ENCODE results near the gene ATG7. TPM values are rescaled to one million over a fixed set of nuclear protein-coding genes. Genes with fewer than 3 reads are reported as not detected.

Gene ATG7
- total RNA-seq, 1 experiment from 2014 or later, result 36.0 TPM

DNA sequence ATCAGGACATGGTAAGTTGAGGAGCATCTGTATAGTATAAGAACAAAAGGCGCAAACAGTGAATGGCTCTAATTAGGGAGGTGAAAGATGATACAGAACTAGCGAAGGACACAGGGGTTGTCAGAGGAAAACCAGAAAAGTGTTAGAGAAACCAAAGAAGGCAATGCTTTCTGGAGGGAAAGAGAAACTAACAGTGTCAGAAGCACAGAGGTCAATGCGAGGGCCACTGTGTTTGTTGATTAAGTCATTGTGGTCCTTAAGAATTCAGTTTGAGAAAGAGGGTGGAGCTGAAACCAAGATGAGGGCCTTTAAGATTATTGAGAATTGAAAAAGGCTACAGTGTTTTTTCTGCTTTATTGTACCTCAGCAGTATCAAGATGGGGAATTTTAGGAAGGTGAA is 28.8 kb downstream of the ATG7 start:
- CTCF ChIA-PET, result no interaction called here
- POLR2A ChIA-PET, result no interaction called here

DNA sequence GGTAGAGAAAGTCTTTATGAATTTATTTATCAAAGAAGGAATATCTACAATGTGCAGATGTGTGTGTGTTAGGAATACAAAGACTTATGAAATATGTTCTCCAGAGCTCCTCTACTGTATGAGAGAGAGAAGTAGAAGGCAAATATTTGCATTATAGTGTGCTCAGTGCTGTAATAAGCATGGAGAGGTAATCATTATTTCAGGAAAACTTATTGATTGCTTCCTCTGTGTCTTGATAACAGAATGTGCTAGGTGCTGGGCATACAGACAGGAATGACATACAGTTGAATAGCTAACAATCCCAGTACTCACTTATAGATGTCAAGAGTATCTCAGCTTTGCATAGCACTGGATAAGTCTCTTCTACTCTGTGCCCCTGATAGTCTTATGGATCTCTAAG is 30.2 kb downstream of the ATG7 start:
- ChIA-PET CTCF (no interaction called here), POLR2A (no interaction called here)
- intact Hi-C loops (cut with micrococcal nuclease; ENCODE audit: unreplicated experiment), result no loop called here
- H3K9me3 ChIP-seq (ENCODE audit: control insufficient read depth, insufficient read depth, low read depth, low read length), result no peaks in the 10 kb centered on the region
- no TSS peak for BruUV-seq (replicated peaks)
- ATAC-seq (no peak), DNase-seq (ENCODE audit: low read depth, low spot score) (no peak)
- TF ChIP-seq, protein P1, sequence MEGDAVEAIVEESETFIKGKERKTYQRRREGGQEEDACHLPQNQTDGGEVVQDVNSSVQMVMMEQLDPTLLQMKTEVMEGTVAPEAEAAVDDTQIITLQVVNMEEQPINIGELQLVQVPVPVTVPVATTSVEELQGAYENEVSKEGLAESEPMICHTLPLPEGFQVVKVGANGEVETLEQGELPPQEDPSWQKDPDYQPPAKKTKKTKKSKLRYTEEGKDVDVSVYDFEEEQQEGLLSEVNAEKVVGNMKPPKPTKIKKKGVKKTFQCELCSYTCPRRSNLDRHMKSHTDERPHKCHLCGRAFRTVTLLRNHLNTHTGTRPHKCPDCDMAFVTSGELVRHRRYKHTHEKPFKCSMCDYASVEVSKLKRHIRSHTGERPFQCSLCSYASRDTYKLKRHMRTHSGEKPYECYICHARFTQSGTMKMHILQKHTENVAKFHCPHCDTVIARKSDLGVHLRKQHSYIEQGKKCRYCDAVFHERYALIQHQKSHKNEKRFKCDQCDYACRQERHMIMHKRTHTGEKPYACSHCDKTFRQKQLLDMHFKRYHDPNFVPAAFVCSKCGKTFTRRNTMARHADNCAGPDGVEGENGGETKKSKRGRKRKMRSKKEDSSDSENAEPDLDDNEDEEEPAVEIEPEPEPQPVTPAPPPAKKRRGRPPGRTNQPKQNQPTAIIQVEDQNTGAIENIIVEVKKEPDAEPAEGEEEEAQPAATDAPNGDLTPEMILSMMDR (IDR thresholded peaks at IDR 0.05), result no peak
- no peak for TF ChIP-seq POLR2AphosphoS5 (IDR thresholded peaks at IDR 0.05; ENCODE audit: low read depth, low read length)
- TF ChIP-seq REST (IDR thresholded peaks at IDR 0.05; ENCODE audit: insufficient read depth in 1 of 2, low read depth in 2 of 2, low read length in 1 of 2), result no peak
- TF ChIP-seq SIN3A (IDR thresholded peaks at IDR 0.05; ENCODE audit: borderline replicate concordance, insufficient read depth, low read depth, low read length), result no peak
- no peak for TF ChIP-seq TCF7L2 (IDR thresholded peaks at IDR 0.05; ENCODE audit: low read depth, low read length)
- peaks cover 8% of the 10 kb centered on the region for H3K36me3 ChIP-seq (ENCODE audit: control insufficient read depth, insufficient read depth, low read length)
- no peak overlapping the region for H3K4me3 ChIP-seq (ENCODE audit: low read depth in 2 of 2, low read length in 2 of 2)
- no peaks in the 10 kb centered on the region for H3K4me1 ChIP-seq (ENCODE audit: control insufficient read depth, insufficient read depth, low read length)
- no peaks in the 10 kb centered on the region for H3K27me3 ChIP-seq (ENCODE audit: control insufficient read depth, insufficient read depth, low read length)
- no peak overlapping the region for H3K27ac ChIP-seq (ENCODE audit: low read length)
- in situ Hi-C loops (cut with HindIII; ENCODE audit: low pct_unique_long_range_greater_than_20kb, low sequenced_read_pairs), result no loop called here

More for the DNA sequence above, 28.8 kb downstream of the ATG7 start:
- in situ Hi-C loops (cut with HindIII; ENCODE audit: low pct_unique_long_range_greater_than_20kb, low sequenced_read_pairs) (no loop called here), intact Hi-C loops (cut with micrococcal nuclease; ENCODE audit: unreplicated experiment) (no loop called here)
- no peak overlapping the region for H3K27ac ChIP-seq (ENCODE audit: low read length)
- no peaks in the 10 kb centered on the region for H3K9me3 ChIP-seq (ENCODE audit: control insufficient read depth, insufficient read depth, low read depth, low read length)
- DNase-seq (ENCODE audit: low read depth, low spot score), result no peak
- no peak overlapping the region for H3K4me3 ChIP-seq (ENCODE audit: low read depth in 2 of 2, low read length in 2 of 2)
- BruUV-seq (replicated peaks), result no TSS peak
- ATAC-seq, result no peak
- H3K27me3 ChIP-seq (ENCODE audit: control insufficient read depth, insufficient read depth, low read length), result no peaks in the 10 kb centered on the region
- no peaks in the 10 kb centered on the region for H3K4me1 ChIP-seq (ENCODE audit: control insufficient read depth, insufficient read depth, low read length)
- peaks cover 8% of the 10 kb centered on the region for H3K36me3 ChIP-seq (ENCODE audit: control insufficient read depth, insufficient read depth, low read length)
- TF ChIP-seq POLR2AphosphoS5 (IDR thresholded peaks at IDR 0.05; ENCODE audit: low read depth, low read length), result no peak
- TF ChIP-seq TCF7L2 (IDR thresholded peaks at IDR 0.05; ENCODE audit: low read depth, low read length), result no peak
- no peak for TF ChIP-seq REST (IDR thresholded peaks at IDR 0.05; ENCODE audit: insufficient read depth in 1 of 2, low read depth in 2 of 2, low read length in 1 of 2)
- TF ChIP-seq, protein P1 (IDR thresholded peaks at IDR 0.05), result no peak
- no peak for TF ChIP-seq SIN3A (IDR thresholded peaks at IDR 0.05; ENCODE audit: borderline replicate concordance, insufficient read depth, low read depth, low read length)
